A673 (cell line): ENCODE results near the gene RAB3D.

Source experiments
- EZH2 ChIP-seq: fragments of 200-600 bp; sonication (generic); IDR thresholded peaks from 2 replicates; pipeline ENCODE4 v1.6.1; 2017; ENCODE audit warnings: borderline replicate concordance, low read depth, mild to moderate bottlenecking, mixed read lengths, antibody characterized with exemption, low read length; ENCODE audit not compliant: poor library complexity, severe bottlenecking
- TF ChIP-seq, protein P1 (sequence below): fragments of 300-800, 200-600 bp; sonication (generic); conservative IDR thresholded peaks from 2 replicates; pipeline ENCODE4 v1.5.1; 2017; ENCODE audit warnings: low read depth, mild to moderate bottlenecking, antibody characterized with exemption, low read length, moderate library complexity, mixed read lengths

DNA sequence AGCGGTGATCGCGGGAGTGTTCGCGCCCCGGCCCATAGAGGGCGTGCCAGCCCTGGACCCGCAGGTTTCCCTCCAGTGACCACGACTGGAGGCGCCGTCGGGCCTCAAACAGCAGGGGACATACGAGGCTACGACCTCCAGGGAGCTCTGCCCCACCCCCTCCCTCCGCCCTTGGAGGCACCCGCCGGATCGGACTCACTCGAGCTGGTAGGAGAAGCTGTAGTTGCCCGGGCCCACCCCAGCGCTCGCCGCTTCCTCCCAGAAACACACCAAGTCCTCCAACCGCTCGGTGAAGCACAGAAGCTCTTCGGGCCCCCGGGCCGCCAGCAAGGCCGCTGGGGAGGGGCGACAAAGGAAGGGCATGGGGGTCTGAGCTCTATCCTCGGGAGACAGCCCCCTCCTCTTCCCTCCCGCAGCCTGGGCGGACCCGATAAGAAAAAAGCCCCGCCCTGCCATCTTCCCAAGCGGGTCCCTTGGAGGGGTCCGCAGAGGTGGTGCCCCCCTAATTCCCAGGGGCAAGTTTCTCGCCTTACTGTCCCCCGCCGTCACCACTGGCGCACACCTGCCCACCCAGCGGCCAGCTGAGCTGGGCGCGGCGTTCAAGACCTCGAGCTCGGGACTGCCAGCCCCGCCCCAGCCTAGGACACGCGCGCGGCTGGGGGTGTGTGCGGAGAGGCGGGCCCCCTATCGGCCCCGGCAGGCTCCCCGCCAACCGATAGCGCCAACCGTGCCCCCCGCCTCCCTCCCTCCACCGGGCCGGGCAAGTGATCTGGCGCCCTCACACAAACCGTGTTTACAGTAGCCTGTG is 43.6 kb upstream of the RAB3D start:
- TF ChIP-seq, protein P1, sequence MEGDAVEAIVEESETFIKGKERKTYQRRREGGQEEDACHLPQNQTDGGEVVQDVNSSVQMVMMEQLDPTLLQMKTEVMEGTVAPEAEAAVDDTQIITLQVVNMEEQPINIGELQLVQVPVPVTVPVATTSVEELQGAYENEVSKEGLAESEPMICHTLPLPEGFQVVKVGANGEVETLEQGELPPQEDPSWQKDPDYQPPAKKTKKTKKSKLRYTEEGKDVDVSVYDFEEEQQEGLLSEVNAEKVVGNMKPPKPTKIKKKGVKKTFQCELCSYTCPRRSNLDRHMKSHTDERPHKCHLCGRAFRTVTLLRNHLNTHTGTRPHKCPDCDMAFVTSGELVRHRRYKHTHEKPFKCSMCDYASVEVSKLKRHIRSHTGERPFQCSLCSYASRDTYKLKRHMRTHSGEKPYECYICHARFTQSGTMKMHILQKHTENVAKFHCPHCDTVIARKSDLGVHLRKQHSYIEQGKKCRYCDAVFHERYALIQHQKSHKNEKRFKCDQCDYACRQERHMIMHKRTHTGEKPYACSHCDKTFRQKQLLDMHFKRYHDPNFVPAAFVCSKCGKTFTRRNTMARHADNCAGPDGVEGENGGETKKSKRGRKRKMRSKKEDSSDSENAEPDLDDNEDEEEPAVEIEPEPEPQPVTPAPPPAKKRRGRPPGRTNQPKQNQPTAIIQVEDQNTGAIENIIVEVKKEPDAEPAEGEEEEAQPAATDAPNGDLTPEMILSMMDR = peak; percentile 79
- TF ChIP-seq EZH2 = no peak
